Measurements from ENCODE around the gene ADAMTSL1. TPM values are rescaled to one million over a fixed set of nuclear protein-coding genes. Genes with fewer than 3 reads are reported as not detected.

ADAMTSL1 gene
- total RNA-seq, 1 donor from 2014 or later: 1.6 TPM

- H3K4me3 ChIP-seq (ENCODE audit: low read depth, low read length): no peak overlapping the region
- FAIRE-seq (no peak), DNase-seq (ENCODE audit: low read depth) (no peak)
- no peaks in the 10 kb centered on the region for H3K27me3 ChIP-seq (ENCODE audit: control insufficient read depth, insufficient read depth, low read length)
- TF ChIP-seq CTCF (IDR thresholded peaks at IDR 0.05; ENCODE audit: insufficient read depth, low read length, severe bottlenecking): no peak
- no peaks in the 10 kb centered on the region for H3K36me3 ChIP-seq (ENCODE audit: control insufficient read depth, insufficient read depth, low read length)
These were observed 297.8 kb downstream of the ADAMTSL1 start for GRCh38 chr9:18771763-18772162.

- DNase-seq (ENCODE audit: low read depth): no peak
- no peak for TF ChIP-seq CTCF (IDR thresholded peaks at IDR 0.05; ENCODE audit: insufficient read depth, low read length, severe bottlenecking)
- Histone ChIP-seq H3K36me3 (ENCODE audit: control insufficient read depth, insufficient read depth, low read length) (no peaks in the 10 kb centered on the region), H3K4me3 (ENCODE audit: low read depth, low read length) (no peak overlapping the region), H3K27me3 (ENCODE audit: control insufficient read depth, insufficient read depth, low read length) (no peaks in the 10 kb centered on the region)
- no peak for FAIRE-seq
These were observed 301.3 kb downstream of the ADAMTSL1 start for GRCh38 chr9:18775241-18775640.

GRCh38 chr9:18775930-18776329 lies 302.0 kb downstream of the ADAMTSL1 start:
- DNase-seq (ENCODE audit: low read depth) (no peak), FAIRE-seq (no peak)
- H3K4me3 ChIP-seq (ENCODE audit: low read depth, low read length): no peak overlapping the region
- no peaks in the 10 kb centered on the region for H3K36me3 ChIP-seq (ENCODE audit: control insufficient read depth, insufficient read depth, low read length)
- TF ChIP-seq CTCF (IDR thresholded peaks at IDR 0.05; ENCODE audit: insufficient read depth, low read length, severe bottlenecking): no peak
- H3K27me3 ChIP-seq (ENCODE audit: control insufficient read depth, insufficient read depth, low read length): no peaks in the 10 kb centered on the region

- no peak for TF ChIP-seq CTCF (IDR thresholded peaks at IDR 0.05; ENCODE audit: insufficient read depth, low read length, severe bottlenecking)
- DNase-seq (ENCODE audit: low read depth): no peak
- no peak overlapping the region for H3K4me3 ChIP-seq (ENCODE audit: low read depth, low read length)
- no peaks in the 10 kb centered on the region for H3K27me3 ChIP-seq (ENCODE audit: control insufficient read depth, insufficient read depth, low read length)
- FAIRE-seq: no peak
- no peaks in the 10 kb centered on the region for H3K36me3 ChIP-seq (ENCODE audit: control insufficient read depth, insufficient read depth, low read length)
These were observed 303.2 kb downstream of the ADAMTSL1 start for GRCh38 chr9:18776836-18777820.

- DNase-seq (ENCODE audit: low read depth) (no peak), FAIRE-seq (no peak)
- Histone ChIP-seq H3K4me3 (ENCODE audit: low read depth, low read length) (no peak overlapping the region), H3K36me3 (ENCODE audit: control insufficient read depth, insufficient read depth, low read length) (no peaks in the 10 kb centered on the region), H3K27me3 (ENCODE audit: control insufficient read depth, insufficient read depth, low read length) (no peaks in the 10 kb centered on the region)
- no peak for TF ChIP-seq CTCF (IDR thresholded peaks at IDR 0.05; ENCODE audit: insufficient read depth, low read length, severe bottlenecking)
These were observed 304.2 kb downstream of the ADAMTSL1 start for GRCh38 chr9:18778147-18778546.

All from bronchial epithelial cell (primary cell).